Activated CD4-positive, CD25-positive, alpha-beta regulatory T cell treated with anti-CD3 and anti-CD28 coated beads, Interleukin-2, amount 50 U/mL, for 16 hours (primary cell): Measurements from ENCODE around the gene CNPY2.
"Not testable (repeated sequence)": the region's sequence is repeated elsewhere in the genome, so short reads cannot be mapped to it uniquely, and the experiment has no call there.

ENCODE experiments used
- DNase-seq: peaks from one replicate; pipeline ENCODE4 v3.0.0-alpha.2; 2020; ENCODE audit warnings: low read depth, low spot score

The CNPY2 gene

DNA sequence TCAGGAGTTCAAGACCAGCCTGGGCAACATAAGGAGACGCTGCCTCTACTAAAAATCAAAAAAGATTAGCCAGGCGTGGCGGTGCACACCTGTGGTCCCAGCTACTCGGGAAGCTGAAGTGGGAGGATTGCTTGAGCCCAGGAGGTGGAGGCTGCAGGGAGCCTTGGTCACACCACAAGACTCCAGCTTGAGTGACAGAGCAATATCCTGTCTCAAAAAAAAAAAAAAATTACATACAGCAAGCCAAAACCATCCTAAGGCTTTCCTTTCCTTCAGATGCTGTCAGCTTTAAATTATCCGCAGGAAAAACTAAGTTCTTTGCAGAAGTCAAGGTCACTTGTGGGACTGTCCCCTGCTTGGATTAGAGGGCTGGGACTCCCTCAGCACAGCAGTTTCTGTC, 17.0 kb downstream of the CNPY2 start:
- DNase-seq, result no peak

DNA sequence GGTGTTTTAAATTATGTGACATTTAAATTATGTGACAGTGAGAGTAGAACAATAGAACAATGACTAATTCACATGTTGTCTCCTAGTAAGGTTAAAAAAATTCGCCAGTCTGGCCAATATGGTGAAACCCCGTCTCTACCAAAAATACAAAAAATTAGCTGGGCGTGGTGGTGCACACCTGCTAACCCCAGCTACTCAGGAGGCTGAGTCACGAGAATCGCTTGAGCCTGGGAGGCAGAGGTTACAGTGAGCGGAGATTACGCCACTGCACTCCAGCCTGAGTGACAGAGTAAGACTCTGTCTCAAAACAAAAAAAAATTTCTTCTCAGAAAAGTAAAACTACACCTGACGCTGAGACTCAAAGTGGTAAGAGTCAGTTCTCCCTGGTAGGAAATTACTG, 18.4 kb downstream of the CNPY2 start:
- DNase-seq, result no peak

DNA sequence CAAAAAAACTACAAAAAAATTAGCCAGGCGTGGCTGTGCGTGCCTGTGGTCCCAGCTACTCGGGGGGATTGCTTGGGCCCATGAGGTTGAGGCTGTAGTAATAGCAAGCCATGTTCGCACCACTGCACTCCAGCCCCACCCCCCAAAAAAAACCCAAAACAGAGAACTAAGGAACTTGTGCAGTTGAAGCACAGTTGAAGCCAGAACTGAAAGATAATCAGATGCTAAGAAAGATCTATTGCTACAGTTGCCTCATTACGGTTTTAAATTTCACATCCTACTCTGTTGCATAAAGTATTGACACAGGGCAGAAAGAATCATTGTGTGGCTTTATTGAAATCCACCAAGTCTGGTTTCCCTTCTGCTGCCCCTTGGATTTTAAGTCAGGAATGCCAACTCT, 19.5 kb downstream of the CNPY2 start:
- no peak for DNase-seq

DNA sequence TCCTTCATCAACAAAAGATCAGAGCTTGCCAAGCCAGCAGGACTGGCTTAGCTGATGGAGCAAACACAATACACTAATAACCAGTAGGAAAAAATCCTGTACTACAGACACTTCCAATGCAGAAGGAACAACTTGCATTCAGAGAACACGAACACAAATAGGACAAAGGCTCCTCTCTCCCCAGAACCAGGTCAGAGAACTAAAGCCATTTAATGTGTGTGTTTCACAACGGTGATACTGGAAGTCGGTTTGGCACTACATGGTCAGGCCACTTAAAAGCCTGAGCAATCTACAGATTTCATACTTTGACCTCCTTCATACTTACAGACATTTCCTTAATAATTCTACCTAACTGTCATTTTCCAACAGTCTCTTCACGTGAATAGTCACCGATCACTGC, 22.0 kb downstream of the CNPY2 start:
- no peak for DNase-seq

DNA sequence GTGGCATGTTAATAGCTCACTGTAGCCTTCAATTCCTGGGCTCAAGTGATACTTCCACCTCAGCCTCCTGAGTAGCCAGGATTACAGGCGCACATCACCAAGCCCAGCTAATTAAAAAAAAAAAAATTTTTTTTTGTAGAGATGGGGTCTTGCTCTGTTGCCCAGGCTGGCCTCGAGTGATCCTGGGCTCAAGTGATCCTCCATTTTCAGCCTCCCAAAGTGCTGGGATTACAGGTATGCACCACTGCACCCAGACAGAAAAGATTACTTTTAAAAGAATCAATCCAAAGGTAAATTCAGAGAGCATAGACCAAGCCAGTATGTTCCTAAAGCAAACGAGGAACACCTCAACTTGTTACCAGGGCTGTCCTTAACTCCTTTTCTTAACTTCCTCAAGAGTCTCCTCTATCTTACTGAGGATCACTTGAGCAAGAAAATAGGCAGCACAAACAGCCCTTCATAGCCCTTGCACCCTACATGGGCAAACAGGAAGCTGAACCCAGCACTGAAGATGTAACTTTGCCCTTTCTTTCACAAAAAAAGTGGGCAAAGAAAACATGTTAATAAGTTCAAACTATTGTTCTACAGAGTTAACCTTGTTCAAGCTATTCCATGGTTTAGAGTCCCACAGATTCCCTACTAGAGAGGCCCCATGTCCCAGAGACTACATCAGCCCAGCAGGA, 26.9 kb downstream of the CNPY2 start:
- DNase-seq, result no peak

DNA sequence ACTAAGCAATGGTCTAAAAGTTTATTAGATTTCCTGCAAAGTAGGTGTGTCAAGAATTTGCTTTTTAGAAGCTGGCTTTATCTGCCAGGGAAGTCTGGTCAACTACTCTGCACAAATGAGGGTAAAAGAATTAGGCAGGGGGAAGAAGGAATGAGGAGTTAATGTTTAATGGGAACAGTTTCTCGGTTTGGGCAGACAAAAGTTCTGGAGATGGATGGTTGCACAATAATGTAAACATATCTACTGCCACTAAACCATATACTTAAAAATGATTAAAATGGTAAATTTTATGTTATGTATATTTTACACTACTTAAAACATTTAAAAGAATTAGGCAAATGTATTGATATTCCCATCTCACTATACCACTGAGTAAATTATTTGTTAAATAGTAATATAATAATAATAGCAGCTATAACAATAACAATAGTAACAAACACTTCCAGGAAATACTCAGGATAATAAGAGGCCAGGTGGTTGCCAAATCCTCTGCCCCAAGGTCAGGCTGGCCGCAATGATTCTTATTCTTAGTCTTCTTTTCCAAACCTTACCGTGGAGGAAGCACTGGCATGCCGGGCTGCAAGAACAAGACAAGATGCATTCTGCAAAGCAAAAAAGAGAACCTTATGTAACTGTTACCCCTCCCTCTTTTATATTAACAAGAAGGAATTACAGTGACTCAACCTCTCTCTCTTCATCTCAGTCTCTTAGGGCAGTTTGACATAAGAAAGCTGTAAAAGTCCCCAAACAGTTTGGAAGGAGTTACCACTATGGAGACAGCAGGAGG, 29.6 kb downstream of the CNPY2 start:
- no peak for DNase-seq

DNA sequence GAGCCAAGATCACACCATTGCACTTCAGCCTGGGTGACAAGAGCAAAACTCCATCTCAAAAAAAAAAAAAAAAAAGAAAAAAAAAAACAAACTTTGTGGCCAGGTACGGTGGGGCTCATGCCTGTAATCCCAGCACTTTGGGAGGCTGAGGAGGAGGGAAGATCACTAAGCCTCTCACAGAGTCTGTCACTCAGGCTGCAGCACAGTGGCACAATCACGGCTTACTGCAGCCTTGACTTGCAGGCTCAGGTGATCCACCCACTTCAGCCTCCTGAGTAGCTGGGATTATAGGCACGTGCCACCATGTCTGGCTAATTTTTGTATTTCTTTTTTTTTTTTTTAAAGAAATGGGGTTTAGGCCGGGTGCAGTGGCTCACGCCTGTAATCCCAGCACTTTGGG, 31.5 kb downstream of the CNPY2 start:
- DNase-seq, result not testable (repeated sequence)

DNA sequence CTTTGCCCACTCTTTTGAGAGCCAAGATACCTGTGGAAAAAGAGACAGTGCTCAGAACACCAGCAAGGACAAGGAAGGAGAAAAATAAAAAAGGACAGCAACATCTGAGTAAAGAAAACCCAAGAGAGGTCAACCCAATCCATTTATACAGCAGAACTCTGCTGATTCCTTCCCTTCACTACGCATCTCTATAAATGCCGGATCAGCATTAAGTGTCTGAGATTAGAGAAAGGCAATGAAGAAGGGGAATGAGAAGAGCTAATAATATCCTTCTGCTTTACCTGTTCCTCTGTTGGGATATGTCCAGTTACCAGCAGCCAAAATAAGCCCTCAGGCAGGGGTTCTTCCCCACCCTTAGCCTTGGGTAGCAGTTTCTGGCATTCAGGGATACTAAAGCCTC, 33.2 kb downstream of the CNPY2 start:
- DNase-seq, result no peak

DNA sequence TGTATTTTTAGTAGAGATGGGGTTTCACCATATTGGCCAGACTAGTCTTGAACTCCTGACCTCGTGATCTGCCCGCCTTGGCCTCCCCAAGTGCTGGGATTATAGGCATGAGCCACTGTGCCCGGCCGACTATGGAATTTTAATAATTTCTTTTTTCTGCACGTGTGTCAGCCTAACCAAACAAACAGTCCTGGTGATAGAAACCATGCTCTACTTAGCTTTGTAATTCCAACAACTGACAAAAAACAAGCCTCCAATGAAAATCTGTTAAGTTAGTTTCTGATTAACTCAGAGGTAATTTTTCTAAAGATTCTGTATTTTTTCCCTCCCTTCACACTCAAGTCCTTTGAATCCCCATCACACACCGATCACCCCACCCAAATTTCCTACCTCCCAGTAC, 33.8 kb downstream of the CNPY2 start:
- no peak for DNase-seq

DNA sequence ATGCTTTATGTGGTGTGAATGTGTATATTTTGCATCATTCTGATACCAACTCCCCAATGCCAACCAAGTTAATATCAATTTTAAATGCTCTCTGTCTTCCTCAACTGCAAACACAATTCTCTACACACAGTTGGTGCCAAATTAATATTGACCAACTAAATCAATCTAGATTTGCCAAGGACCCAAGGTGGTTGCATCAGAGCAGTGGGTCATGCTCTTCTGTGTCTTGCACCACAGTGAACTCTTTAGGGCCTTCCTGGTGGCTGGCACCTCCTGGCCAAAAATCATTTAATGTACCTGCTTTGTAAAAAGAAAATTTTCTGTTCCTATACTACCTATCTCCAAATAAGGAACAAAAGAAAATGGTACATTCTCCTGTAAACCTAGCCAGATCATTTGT, 34.9 kb downstream of the CNPY2 start:
- no peak for DNase-seq

DNA sequence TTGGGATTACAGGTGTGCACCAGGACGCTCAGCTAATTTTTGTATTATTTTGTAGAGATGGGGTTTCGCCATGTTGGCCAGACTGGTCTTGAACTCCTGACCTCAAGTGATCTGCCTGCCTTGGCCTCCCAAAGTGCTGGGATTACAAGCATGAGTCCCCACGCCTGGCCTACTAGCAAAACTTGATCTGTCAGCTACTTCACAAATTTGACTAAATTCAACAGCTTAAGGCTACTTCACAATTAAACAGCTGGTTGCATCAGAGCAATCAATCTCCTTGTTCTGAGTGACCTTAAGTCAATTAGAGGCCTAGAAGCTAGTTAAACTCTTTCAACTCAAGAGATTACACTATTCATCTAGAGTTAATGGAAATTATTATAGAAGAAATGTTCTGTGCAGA, 36.9 kb downstream of the CNPY2 start:
- DNase-seq, result no peak

DNA sequence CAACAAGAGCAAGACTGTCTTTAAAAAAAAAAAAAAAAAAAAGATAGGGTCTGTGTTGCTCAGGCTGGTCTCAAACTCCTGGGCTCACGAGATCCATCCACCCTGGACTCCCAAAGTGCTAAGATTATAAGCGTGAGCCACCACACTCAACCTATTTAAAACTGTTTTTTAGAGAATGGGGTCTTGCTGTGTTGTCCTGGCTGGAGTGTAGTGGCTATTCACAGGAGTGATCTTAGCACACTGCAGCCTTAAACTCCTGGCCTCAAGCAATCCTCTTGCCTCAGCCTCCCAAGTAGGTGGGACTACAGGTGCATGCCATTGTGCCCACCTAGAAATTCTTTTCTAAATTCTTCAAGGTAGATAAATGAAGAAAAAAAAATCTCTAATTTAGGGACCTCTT, 41.5 kb downstream of the CNPY2 start:
- DNase-seq, result no peak

DNA sequence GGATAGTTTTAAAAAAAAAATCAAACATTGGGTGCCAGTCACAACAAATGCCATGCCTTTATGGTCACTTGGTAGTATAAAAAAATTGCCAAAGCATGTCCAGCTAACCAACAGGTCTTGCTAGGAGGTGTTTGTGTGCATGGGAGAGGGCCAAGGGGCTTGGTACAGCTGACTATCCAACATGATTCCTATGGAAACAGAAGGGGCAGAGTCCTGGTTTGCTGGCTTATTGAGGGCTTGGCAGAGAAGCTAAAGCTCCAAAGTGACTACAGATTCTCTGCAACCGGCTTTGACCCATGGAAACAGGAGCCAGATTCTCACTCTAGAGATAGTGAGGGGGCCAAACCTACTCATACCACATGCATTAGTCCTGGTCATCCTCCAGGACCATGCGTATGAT, 43.3 kb downstream of the CNPY2 start:
- not testable (repeated sequence) for DNase-seq

DNA sequence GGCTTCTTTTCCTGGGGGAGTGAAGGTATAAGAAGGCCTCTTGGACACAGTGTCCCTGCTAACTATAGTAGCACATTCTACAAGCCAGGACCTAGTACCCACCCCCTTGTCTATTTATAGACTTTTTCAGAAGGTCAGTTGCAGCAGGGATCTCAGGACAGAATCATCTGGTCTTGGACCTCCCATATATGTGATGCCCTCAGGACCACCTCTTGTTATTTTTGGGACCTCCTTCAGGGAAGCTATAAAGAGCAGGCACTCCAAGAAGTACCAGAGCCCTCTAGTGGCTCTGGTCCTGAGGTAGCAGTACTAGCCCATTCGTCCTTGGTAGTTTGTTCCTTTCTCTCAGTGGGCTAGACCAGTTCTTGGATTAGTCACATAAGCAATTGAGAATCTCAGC, 44.8 kb downstream of the CNPY2 start:
- no peak for DNase-seq

DNA sequence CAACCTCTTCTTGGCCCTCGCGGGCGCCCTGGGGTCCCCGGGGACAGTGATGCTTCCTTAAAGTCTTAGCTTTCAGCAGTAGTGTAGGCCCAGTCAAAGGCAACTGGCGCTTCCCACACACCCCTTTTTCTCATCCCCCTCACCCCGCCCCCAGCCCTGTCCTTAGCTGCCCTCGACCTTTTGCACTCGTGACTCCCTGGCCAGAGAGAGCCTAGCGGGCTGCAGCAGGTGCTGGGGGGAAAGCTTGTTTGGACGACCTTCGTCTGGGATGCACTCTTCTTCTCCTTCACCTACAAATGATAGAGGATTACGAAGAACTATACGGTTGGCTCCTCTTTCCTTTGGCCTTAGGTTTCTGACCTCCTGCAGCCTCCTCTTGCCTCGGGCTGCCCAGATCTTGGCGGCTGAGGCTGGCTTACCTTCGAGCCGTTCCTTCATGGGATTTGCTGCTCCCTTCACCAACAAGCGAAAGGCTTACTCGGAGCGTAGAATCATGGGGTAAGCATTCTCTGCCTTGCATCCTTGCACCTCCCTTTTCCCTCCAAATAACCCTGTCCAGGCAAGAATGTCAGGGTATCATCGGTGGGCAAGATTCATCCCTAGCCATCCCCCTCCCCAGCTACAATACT, 48.2 kb downstream of the CNPY2 start:
- no peak for DNase-seq

DNA sequence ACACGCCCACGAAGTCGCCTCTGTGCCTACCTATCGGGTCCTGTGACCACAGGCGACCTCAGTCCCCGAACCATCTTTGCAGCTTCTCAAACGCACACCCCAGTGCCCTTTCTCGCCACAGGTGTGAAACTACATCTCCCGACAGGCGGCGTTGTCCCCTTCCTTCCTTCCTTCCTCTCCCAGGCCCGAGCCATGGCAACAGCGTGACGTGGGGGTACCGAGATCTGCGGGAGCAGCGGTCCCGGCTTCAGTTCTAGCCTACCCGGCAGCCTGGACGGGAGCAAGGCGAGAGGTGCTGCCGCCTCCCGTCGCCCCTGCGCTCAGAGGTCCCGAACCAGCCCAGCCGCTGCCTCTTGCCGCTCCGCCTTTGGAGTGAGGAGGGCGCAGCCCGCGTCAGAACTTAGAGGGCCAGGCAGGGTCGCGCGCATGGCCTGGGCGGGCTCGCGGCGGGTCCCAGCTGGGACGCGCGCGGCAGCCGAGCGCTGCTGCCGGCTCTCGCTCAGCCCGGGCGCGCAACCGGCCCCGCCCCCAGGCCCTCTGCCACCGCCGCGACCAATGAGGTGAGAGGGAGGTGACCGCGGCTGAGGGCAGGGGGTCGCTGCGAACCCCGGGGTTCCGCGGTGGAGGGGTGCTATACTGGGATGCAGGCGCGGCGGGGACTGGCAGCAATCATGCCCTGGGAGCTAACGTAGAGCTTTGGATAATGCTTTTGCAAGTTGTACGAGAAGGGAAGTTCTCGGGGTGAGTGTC, 48.9 kb downstream of the CNPY2 start, which contains the start of gene COQ10A:
COQ10A (plus strand) TSS at position 250 of the 750 bp plus-strand sequence; CDS start at position 427, 177 bp downstream.
- peak; percentile 78 for DNase-seq

DNA sequence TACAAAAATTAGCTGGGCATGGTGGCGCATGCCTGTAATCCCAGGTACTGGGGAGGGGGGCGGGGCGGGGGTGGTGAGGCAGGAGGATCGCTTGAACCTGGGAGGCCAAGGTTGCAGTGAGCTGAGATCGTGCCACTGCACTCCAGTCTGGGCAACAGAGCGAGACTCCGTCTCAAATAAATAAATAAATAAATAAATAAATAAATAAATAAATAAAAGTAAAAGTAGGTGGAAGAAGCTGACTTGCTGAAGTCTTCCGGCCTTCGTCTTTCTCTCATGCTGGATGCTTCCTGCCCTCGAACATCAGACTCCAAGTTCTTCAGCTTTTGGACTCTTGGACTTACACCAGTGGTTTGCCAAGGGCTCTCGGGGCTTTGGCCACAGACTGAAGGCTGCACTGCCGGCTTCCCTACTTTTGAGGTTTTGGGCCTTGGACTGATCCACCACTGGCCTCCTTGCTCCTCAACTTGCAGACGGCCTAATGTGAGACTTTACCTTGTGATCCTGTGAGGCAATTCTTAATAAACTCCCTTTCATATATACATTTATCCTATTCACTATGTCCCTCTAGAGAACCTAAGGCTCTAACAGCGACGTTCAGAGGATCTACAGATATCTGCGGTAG, 49.6 kb downstream of the CNPY2 start:
- not testable (repeated sequence) for DNase-seq

DNA sequence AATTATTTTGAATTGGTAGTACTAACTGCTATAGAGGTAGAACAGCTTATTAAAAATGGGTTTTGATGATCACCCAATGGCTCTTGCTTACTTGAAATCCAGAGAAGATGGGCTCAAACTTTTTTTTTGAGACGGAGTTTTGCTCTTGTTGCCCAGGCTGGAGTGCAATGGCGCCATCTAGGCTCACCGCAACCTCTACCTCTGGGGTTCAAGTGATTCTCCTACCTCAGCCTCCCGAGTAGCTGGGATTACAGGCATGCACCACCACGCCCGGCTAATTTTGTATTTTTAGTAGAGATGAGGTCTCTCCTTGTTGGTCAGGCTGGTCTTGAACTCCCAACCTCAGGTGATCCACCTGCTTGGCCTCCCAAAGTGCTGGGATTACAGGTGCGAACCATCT, 52.8 kb downstream of the CNPY2 start:
- not testable (repeated sequence) for DNase-seq

DNA sequence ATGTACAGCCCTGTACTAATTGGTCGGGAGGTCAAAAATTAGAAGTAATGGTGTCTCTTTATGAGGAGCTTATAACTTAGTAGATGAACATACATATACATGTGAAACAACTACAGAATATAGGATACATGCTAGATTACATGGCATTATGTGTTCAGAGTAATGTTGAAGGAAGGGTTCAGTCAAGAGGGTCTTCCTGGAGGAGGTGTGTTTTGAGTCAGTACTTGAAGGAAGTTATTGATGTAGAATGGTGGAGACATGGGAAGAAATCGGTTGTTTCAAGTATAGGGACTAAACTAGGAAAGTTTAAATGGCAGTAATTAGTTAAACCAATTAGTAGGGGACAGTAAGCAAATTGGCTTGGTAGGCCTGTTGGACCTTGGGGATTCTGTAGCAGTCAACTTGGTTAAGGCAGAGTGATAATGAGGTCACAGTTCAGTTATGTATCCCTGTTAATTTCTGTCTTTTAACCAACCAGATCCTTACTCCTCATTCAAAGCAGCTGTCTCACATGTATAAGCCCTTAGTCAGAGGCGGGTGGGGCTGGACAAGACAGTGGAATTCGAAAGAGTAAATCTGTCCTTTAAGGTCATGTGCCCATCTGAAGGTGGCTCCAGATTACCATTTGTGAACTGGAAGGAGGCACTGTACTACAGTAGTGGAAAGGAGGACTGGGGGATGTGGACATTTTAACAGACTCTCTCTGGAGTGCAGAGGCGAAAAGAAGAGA, 54.1 kb downstream of the CNPY2 start:
- no peak for DNase-seq

DNA sequence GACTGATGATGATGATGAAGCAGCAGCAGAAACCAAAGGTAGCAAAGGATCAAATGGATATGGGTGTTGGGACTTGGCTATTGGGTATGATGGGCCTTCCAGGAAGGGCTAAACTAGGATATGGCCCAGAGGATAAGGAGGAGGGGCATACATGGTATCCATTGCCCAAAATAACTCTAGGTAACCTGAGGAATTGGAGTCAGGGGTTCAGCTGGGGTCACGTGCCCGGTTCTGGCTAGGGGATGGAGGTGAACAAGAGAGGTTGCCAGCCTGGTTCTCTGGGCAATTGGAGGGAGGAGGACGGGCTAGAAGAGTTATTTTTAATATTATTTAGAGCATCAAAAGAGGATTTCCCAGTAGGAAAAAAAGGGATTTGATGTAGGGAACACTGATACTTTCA, 54.9 kb downstream of the CNPY2 start:
- DNase-seq, result no peak

DNA sequence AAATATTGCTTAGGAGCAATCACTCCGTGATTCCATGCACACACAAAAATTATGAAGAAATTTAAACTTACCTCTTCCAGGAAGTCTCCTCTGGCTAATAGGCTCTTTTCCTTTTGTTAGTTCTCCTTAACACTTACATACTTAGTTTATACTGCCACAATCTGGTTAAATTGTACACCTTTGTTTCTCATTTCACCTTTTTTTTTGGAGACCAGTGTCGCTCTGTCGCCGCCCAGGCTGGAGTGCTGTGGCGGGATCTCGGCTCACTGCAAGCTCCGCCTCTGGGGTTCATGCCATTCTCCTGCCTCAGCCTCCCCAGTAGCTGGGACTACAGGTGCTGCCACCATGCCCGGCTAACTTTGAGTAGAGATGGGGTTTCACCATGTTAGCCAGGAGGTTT, 55.4 kb downstream of the CNPY2 start:
- DNase-seq, result no peak
